Stimulated activated CD4-positive, alpha-beta T cell treated with anti-CD3 and anti-CD28 coated beads, Interleukin-4, amount 100 ng/mL, for 4 hours (primary cell): ENCODE results near the gene ISY1.
A peak's percentile ranks its signal among the peaks of the same experiment; 100 is the strongest.
"Not testable (repeated sequence)": the region's sequence is repeated elsewhere in the genome, so short reads cannot be mapped to it uniquely, and the experiment has no call there.

Source experiments
- DNase-seq, 2 experiments: peaks; one replicate each; pipeline ENCODE4 v3.0.0-alpha.2; 2020

Gene ISY1

DNA sequence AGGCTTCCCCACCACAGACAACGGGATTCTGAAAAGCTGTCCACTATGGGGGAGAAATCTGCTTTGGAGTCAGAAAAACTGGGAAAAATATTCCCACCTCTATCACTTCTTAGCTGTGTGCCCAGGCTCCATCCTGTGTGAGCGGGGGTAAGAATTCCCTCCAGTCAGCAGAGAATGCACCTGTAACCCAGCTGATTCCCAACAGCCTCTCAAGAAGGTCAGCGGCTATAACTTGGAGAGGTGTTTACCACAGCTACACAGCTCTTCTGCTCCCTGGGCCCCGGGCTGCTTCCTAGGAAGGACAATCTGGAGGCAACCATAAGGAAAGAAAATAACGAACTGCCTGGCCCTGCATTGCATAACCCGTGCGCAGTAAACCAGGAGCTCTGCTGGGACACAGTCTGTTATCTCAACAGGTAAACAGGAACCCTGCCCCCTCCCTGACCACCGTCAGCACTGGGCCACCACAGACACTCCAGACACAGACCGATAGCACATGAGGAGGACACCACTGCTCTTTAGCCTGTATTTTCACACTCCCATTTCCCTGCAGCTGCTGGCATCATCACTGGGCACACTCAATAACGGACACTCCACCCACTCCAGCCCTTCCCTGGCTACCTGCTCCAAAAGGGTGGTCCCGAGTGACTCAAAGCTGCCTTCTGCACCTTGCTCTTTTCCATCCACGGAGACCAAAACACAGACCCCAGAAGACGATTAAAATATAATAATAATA is 41.3 kb downstream of the ISY1 start:
- no peak for DNase-seq

DNA sequence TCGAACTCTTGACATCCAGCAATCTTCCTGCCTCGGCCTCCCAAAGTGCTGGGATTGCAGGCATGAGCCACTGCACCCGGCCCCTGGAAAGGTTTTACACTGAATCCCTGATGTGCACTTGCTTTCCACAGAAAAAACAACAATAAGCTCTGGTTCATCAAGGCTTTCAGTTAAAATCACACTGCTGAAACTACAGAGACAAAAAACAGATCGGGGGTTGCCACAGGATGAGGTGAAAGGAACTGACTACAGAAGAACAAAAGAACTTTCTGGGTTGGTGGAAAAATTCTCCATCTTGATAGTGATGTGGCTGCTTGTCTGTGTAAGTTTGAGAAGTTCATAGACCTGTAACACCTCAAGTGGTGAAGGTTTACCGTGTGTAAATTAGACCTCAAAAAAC is 42.1 kb downstream of the ISY1 start:
- peak in 1 of 2 experiments; percentile 40 for DNase-seq

DNA sequence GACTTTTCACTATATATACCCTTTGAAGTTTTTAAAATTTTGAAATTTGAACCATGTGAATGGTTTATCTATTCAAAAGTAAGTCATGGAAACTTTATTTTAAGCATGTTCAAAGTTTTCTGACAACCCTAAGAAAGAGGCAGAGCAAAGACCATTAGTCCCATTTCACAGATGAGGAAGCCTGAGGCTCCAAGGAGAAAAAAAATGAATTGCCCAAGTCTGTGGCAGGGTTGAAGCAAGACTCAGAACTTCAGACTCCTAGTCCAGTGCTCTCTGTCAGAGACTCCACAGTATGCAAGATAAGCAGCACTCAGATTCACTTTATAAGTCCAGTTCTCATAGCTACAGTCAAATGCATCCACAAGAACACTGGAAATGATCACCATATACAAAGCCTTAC is 43.7 kb downstream of the ISY1 start:
- DNase-seq = no peak

DNA sequence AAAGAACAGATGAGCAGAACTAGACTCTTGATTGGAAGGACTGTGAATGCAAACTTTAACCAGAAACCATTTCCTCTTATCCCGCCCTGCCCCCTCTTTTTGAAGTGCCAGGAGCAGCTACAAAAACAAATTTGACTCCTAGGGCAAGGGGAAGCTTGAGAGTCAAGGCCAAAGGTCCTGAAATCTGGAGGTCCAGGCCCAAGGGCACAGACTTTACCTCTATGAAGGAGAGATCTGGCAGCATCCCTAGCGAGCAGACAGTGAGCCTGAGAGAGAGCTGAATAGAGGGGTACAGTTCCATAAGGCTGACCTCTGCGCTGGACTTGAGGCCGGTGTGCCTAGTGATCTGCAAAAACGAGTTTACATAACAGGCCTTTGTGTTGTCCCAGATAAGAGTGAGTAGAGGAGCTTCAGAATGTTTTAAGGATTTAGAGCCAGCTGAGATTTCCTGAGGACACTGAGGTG is 44.3 kb downstream of the ISY1 start:
- no peak for DNase-seq

DNA sequence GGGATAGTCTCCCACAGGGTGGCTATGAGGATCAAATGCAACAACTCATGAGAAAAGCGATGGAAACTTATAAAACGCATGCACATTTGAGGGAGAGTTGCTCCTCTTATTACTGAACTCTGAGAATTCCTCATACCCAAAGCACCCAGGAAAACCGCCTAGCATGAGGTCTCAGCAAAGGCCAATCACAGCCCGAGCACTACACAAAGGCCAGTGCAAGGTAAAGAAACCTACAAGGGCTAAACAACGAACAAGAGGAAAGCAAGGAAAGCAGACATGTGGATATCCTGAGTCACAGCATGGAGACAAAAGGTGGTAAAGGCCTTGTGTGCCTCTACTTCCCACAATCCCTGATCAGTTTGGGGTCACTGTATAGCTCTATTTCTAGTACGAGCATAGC is 46.4 kb downstream of the ISY1 start:
- DNase-seq = no peak

DNA sequence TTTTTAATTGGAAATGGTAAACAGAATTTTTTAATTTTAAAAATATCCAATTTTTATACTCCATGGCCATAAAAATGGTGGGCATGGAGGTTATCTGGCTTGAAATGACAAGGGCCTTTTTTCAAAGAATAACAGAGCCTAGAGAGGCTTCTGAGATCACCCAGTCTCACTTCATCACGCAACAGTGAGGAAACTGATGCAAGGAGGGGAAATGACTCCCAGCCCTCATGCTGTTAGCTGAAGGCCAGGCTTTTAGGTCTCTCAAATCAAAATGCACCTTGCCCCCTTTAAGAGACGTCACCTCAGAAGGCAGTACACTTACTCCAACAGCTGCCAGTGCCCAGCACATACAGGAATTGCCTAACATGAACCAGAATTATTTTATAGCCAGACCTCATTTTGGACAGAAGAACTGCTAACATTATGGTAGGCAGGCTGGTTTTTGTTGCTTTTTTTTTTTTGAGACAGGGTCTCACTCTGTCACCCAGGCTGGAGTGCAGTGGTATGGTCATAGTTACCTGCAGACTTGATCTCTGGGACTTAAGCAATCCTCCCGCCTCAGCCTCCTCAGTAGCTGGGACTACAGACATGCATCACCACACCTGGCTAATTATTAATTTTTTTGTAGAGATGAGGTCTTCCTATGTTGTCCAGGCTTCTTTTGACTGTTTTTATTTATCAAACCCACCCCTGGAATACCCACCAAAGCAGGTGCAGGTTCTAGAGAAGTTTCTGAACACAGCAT is 48.4 kb downstream of the ISY1 start:
- peak in 1 of 2 experiments; percentile 29 for DNase-seq

DNA sequence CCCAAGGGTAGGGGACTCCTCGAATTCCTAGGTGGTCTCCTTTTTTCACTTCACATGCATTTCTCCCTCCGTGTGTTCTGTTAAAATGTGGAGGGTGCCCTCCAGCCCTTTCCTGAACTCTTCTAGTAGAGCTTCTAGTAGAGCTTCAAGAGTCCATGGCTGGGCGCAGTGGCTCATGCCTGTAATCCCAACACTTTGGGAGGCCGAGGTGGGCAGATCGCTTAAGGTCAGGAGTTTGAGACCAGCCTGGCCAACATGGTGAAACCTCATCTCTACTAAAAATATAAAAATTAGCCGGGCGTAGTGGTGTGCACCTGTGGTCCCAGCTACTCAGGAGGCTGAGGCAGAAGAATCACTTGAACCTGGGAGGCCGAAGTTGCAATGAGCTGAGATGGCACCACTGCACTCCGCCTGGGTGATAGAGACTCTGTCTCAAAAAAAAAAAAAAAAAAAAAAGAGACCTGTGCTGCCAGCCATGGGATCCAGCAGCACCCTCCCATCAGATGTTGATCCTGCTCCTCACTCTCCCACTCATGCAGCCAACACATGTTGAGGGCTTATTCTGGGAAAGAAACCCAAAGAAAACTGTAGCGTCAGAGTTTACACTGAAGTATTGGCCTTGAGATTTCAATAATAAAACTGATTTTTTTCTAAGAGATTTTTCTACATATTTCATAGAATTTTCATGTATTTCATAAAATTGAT is 49.6 kb downstream of the ISY1 start:
- DNase-seq = not testable (repeated sequence)

DNA sequence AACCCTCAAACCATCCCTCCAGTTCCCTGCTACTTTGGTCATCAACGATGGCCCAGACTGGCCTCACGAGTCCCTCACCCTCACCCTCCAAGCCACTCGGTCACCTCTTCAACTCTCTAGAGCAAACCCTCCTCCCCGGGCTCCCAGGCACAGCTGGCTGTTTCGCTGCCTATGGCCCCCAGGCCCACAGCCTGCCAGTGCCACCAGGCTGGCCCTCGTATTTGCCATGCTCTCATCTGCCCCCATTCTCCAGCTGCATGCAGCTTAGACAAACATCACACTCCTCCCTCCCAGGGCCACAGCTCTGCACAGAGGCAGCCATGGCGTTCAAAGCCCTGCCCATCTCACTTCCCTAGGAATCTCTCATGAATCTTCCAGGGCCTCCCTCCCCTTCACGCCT is 53.1 kb downstream of the ISY1 start:
- no peak for DNase-seq

DNA sequence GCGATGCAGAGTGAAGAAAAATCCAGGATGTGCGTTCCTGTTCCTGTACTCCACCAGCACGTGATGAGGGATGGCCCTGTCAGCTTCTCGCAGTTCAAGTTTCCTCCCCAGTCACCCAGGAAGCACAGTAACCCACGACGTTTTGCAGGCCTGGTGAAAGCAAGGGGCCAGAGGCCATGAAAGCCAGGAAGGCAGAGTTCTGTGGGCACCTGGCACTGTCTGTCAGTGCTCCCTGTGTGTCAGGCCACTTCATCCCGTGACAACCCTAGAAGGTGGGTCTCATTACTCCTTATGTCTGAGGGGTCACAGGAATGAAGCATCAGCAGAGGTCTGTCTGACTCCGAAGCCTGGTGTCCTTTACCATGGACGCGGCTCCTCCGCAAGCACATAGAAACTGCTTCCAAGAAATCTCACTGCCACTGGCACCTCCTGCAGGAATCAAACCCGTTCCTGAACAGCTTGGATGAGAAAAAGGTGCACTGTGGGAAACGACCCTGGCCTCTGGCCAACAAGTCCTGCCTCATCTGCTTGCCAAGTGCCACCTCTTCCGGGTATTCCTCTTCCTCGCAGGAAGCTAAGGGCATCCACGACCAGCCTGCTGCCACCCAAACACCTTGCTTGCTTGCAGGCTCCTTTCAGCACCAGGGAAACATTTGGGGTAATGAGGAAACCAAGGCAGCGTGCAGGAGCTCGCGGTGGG is 53.8 kb downstream of the ISY1 start:
- no peak for DNase-seq

DNA sequence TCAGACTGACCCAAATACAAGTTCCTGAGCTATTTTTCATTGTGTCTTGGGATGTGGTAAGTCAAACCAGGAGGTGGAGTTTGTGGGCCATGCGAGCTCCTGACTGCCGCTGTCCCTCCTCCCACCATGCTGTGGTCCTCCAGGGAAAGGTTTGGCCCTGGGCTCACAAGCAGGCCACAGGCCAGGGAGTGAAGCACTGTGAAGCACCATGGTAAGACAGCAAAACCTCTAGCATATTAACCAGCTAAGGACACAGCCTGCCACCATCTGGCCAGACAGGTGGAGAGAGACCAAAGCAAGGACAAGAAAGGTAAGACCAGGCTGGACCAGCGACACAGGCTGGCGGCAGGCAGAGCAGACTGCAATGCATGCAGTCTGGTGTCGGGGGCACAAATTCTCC is 54.5 kb downstream of the ISY1 start:
- no peak for DNase-seq

DNA sequence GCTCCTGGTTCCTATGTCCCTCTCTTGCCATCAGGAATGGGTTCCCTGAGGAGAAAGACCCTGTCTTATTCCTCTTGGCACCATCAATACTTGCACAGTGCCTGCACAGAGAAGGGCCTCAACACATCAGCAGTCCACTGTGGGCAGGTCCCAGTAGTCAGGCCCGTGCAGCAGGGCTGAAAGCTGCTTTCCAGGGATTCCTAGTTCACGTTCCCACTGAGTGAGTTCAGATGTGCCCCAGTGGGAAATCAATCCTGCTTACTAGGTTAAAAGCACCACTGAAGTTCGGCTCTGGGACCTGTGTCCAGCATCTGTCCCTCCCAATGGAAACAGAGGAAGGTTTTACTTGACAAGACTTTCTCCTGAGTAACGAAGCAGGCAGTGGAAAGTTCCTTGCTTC is 55.0 kb downstream of the ISY1 start:
- no peak for DNase-seq

DNA sequence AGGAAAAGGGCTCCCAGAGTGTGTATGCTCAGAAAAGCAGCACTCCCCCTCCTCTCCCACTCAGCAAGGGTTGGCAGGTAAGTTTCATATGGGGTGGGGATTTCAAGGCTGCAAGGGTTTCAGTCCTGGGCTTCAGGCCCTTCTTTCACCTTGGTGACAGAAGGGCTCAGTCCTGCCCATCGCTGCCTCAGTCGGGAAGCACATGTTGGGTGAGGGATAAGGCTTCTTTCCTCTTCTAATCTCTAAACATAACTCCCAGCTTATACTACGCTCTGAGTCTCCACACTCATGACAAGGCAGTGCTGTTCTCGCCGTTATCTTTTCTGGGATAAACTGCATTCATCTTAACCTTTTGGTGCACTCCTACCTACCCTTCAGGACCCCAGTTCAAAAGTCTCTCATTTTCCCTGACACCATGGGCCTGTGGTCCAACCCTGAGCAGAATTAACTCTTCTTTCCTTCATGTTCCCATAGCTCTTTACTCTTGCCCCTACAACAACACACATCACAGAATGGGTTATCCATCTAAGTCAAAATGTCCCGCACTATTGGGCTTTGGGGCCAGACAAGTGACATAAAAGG is 56.3 kb downstream of the ISY1 start:
- no peak for DNase-seq

DNA sequence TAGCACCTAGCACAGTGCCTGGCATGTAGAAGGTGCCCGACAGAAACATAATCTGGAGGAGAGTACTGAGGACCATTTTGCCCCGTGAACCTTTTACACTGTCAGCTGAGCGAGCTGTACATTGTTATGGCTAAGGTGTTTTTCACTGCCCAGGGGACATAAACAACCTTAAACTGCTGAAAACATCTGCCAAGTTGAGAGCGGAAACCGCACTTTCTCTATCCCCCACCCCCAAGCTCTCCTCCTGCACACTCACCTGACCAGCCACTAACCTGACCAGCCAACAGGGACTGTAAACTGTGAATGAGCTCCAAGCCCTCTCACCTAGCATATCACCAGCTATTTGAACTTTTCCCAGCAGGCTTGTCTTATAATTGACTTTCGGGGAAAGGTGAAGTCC is 56.8 kb downstream of the ISY1 start:
- no peak for DNase-seq

DNA sequence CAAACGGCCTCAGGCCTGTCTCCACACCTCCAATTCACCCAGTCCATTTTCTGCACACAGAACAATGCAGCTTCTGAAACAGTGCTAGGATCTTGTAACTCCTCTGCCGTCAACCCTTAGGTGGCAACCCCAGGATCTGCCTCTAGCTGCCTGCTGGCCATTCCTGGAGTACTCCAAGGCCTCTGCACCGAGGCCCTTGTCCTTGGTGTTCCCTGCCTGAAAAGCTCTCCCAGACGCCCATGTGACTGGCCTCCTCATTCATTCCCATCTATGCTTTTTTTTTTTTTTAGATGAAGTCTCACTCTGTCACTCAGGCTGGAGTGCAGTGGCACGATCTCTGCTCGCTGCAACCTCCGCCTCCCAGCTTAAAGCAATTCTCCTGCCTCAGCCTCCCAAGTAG is 57.6 kb downstream of the ISY1 start:
- DNase-seq = no peak

DNA sequence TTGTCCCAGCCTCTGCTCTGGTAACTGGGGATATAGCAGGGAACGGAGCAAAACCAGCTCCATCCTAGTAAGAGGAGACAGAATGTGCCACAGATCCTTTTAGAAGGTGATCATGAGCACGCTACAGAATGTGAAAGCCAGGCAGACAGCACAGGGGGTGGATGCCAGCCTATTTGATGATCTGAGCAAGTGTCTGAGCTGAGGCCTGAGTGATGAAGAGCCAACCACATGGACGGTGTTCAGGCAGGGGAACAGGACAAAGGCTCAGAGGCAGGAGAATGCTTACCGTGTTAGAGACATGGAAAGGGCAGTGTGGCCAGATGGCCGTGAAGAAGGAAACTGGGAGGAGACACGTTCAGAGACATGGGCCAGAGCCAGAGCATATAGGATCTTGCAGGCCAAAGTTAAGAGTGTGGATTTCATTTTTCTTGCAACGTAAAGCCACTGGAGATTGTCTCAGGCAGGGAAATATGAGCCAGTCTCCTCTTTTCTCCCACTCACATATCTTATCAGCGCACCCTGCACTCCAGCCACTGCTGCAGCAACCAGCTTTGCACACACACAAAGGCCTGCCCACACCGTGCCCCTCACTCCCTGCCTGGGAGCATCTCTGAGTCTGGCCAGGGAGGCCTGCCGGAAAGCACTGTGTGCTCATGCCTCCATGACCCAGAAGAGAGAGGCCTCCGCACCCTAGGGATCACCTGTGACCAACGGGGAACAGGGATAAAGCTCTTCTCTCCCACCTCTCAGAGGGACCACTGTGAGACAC is 59.3 kb downstream of the ISY1 start:
- DNase-seq = no peak

DNA sequence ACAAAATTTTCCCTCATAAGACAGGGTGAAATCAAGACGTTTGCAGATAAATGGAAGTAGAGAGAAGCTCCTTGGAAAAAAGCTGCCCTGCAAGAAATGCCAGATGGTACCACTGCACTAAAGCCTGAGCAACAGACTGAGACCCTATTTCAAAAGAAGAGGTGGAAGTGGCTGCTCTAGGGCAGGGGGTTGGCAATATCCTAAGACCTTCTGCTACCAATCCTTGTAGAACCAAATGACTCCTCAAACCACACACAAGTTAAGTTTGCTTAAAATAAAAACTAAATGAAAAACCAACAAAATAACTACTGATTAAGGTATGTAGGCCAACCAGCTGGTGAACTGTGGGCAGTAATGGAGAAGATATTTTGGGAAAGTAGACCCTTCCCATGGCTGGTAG is 60.6 kb downstream of the ISY1 start:
- no peak for DNase-seq

DNA sequence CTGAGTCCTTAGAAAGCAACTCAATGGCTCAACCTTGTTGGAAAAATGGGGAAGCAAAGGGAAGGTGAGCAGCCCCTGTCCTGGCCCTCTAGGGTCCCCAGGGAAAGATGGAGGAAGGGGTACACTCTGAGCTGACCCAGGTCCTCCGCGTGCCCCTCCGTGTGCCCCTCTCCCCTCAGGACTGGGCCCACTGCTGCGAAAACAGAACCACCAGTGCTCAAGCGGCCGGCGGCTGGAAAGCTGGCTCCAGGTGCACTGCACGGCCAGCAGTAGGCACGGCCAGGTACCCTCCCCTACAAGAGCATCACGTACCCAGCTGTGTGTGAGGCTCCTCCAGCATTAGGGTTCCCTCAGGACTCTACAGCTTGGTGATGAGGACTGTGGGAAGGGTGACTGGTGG is 65.6 kb downstream of the ISY1 start:
- no peak for DNase-seq

DNA sequence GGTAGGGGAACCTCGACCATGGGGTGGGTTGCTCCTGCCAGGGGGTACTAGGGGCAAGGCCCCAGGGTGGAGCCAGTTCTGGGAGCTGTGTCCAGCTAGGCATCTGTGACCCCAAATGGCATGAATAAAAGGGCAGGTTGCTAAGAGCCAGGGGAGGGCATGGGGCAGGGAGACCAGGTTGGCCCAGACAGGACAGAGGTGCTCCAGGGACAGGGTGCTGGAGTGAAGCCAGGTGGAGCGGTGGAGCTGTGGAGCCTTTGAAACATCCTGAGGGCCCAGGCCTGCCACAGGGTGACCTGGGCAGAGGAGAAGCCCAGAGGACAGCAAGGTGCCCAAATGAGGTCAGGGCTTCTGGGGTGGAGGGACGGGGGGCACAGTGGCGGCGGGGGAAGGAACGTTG is 72.6 kb downstream of the ISY1 start:
- not testable (repeated sequence) for DNase-seq

DNA sequence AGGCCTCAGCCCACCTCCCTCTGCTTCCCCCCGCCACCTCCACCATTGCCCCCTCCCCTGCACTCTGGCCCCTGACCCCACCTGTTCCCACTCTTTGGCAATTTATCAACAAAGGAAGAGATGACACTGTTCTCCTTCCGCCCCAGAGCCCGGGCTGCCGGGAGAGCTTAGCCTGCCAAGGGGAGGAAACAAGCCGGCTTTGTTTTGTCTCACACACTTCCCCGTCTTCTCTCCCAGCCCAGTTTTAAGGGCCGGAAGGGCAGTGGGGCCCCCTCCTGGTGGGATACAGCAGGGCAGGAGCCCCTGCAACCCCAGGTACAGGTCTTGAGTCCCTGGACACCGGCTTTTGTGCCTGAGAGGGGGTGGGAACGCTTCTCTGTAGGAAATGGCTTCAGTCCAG is 73.0 kb downstream of the ISY1 start:
- DNase-seq = not testable (repeated sequence)

DNA sequence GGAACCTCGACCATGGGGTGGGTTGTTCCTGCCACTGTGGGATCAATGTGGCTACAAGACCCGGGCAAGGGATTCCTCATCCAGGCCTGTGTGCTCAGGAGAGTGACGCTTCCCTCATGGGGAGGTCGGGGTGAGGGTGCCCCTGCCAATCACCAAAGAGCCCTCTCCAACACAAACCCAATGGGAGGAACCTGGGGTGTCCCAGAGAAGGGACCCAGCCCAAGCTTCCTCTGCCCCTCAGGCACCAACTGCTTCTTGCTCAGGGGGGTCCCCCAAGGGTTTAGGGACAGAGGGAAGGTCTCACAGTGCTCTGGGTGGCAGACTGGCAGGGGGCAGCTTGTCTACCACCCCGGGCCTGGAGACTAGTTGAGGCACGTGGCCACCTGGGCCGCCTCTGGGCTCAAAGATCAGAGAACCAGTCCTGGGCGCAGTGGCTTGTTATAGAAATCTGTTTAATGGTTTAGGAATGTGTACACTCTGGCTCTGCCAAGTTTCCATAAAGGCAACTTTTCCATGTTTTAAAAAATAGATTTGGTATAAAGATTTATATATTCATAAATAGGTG is 73.6 kb downstream of the ISY1 start:
- DNase-seq = no peak

DNA sequence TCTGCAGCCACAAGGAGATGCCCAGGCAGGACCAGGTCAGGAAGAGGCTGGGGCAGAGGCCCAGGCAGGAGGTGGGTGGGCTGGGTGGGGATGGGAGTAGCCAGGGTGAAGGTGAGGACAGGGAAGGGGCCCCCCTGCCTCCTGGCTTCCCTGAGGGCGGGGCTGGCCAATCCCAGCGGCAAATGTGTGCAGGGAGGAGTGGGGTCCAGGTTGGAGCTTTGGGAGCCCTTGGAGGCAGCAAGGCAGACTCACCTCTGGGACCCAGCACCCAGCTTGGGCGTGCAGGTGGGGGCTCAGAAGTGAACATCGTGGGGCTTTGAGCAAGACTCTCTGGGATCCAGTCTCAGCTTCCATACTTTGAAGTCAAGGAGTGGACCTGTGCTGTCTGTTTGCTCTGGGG is 75.0 kb downstream of the ISY1 start:
- no peak for DNase-seq
